Activated CD4-positive, alpha-beta T cell treated with anti-CD3 and anti-CD28 coated beads, Interleukin-2, amount 10 ng/mL, durations not matched to agents 7 days and 5 days (primary cell): ENCODE results near the gene RDX. TPM values are rescaled to one million over a fixed set of nuclear protein-coding genes. Genes with fewer than 3 reads are reported as not detected.
"Not testable (repeated sequence)": the region's sequence is repeated elsewhere in the genome, so short reads cannot be mapped to it uniquely, and the experiment has no call there.

Source experiments
- CTCF ChIA-PET: fragments of 350-600 bp; sonication (Branson Sonifier 250); formaldehyde crosslinking; loops from one replicate; lab custom pipeline; 2021; ENCODE audit warnings: antibody characterized with exemption; lab: Charles Lee
- POLR2A ChIA-PET: fragments of 350-600 bp; sonication (Branson Sonifier 250); formaldehyde crosslinking; loops from one replicate; lab custom pipeline; 2021; ENCODE audit warnings: antibody characterized with exemption; lab: Charles Lee
- DNase-seq: peaks from one replicate; pipeline ENCODE4 v3.0.0-alpha.2; 2020
- H3K27ac Mint-ChIP-seq: one replicate; pipeline ENCODE4 v1.8.0; 2021; ENCODE audit warnings: mild to moderate bottlenecking, moderate library complexity, mixed read lengths
- H3K27me3 Mint-ChIP-seq: one replicate; pipeline ENCODE4 v1.8.0; 2021; ENCODE audit warnings: mixed read lengths
- H3K36me3 Mint-ChIP-seq: one replicate; pipeline ENCODE4 v1.8.0; 2021; ENCODE audit warnings: low read depth, mixed read lengths
- H3K4me1 Mint-ChIP-seq: one replicate; pipeline ENCODE4 v1.8.0; 2021; ENCODE audit warnings: mixed read lengths
- H3K4me3 Mint-ChIP-seq: one replicate; pipeline ENCODE4 v1.8.0; 2021; ENCODE audit warnings: mild to moderate bottlenecking, moderate library complexity, mixed read lengths
- H3K9me3 Mint-ChIP-seq: one replicate; pipeline ENCODE4 v1.8.0; 2021; ENCODE audit warnings: mixed read lengths
- total RNA-seq, 2 experiments: library from RNA; stranded (reverse); gene quantifications; one replicate each; pipeline ENCODE4 v1.2.3, GENCODE V29; 2021

The RDX gene
- total RNA-seq, 2 experiments from 2014 or later = 37.6 to 47.1 TPM

DNA sequence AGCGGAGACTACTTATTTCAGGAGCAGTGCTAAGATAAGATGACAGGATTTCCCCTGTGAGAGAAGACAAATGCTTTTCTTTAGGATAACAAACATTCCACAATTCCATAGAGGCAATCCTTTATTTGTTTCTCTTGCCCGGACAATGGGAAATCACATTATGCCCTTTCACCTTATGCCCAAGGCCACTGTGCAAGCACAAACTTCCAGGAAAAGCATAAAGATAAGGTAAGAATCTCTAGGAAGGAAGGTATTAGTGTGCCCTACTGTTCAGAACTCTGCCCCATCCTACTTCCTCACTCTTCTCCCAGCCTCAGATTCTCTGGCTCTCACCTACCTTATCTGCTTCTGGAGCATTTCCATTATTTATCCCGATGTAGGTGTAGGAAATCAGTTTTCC lies 23.1 kb upstream of the RDX start:
- no peak overlapping the region for H3K4me3 Mint-ChIP-seq
- POLR2A ChIA-PET = no interaction called here

DNA sequence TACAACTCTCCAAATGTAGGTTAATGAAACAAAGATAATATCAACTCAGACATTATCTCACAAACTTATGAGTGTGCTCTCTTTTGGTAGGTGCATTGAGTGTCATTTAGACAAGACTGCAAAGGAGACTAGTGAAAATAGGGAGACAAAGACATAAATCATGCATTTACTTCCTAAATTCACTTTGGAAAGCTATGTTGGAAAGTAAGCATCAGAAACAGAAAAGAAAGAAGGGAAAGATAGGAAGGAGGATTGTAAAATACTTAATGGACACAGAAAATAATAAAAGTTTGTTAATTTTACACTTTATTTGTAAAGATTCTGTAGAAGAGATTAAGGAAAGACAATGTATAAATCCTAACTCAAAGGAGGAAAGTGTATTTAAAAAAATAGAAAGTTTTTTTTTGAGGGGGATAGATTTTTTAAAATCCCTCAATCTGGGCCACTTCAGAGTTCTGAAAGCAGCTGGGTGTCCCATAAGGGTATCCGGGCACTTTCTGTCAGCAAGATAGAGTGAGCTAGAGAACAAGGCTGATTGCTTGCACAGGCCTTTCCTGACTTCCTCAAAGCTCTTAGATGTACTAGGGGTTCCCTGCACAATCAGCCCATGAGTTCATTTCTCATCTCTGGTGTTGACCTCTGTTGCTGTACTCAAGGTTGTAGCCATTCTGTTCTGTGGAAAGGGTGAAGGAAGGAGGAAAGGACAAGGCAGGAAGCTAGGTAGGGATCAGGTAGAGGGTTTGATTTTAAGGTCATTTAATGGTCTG lies 22.4 kb upstream of the RDX start:
- Mint-ChIP-seq H3K36me3 (no peaks in the 10 kb centered on the region), H3K4me3 (no peak overlapping the region), H3K9me3 (no peaks in the 10 kb centered on the region), H3K4me1 (no peaks in the 10 kb centered on the region), H3K27ac (no peak overlapping the region), H3K27me3 (peaks cover 2% of the 10 kb centered on the region)
- POLR2A ChIA-PET = no interaction called here
- CTCF ChIA-PET = interaction anchor here (0.7 to 0.9 kb wide), 2 partner anchors 10 to 28 kb away, joined by 3 read pairs; no protein-coding TSS in a partner anchor
- no peak for DNase-seq

More for the DNA sequence above, 23.1 kb upstream of the RDX start:
- H3K27me3 Mint-ChIP-seq = peaks cover 2% of the 10 kb centered on the region
- H3K4me1 Mint-ChIP-seq = no peaks in the 10 kb centered on the region
- H3K9me3 Mint-ChIP-seq = no peaks in the 10 kb centered on the region
- CTCF ChIA-PET = no interaction called here
- peaks cover 1% of the 10 kb centered on the region for H3K36me3 Mint-ChIP-seq
- H3K27ac Mint-ChIP-seq = no peak overlapping the region
- DNase-seq = no peak

DNA sequence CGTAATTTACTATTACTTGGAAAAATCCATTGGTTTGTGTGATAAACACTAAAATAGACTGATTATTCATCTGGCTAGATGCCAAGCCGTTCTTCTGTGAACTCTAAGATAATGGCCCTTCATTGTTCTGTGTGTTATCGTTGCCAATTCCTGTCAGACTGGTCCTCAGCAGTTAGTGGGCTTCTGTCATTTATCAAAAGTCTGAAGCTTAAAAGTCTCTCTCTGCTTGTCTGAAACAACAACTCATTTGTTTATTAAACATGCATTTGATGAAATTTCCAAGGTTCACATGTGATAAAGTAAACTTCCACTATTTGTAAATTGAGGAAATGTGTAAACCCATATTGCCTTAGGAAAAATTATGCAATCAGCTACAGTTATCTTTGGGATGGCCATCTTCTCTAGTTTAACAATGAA lies 21.1 kb upstream of the RDX start:
- peaks cover 2% of the 10 kb centered on the region for H3K27me3 Mint-ChIP-seq
- no peak for DNase-seq
- no peaks in the 10 kb centered on the region for H3K36me3 Mint-ChIP-seq
- H3K27ac Mint-ChIP-seq = no peak overlapping the region
- CTCF ChIA-PET = no interaction called here
- no peak overlapping the region for H3K4me3 Mint-ChIP-seq
- H3K9me3 Mint-ChIP-seq = no peaks in the 10 kb centered on the region
- POLR2A ChIA-PET = no interaction called here
- no peaks in the 10 kb centered on the region for H3K4me1 Mint-ChIP-seq

DNA sequence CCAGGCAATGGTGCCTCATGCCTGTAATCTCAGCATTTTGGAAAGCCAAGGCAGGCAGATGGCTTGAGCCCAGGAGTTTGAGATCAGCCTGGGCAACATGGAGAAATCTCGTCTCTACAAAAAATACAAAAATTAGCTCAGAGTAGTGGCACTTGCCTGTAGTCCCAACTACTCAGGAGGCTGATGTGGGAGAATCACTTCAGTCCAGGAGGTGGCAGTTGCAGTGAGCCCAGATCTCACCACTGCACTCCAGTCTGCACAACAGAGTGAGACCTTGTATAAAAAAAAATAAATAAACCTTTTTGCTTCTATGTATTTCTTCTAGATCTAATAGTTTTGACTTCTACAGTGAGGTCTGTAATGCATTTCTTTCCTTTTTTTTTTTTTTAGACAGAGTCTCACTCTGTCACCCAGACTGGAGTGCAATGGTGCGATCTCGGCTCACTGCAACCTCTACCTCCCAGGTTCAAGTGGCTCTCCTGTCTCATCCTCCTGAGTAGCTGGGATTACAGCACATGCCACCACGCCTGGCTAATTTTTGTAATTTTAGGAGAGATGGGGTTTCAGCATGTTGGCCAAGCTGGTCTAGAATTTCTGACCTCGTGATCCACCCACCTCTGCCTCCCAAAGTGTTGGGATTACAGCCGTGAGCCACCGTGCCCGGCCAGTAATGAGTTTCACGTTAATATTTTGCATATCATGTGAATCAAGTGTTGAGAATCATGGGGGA lies 18.1 kb upstream of the RDX start:
- peaks cover 7% of the 10 kb centered on the region for H3K4me1 Mint-ChIP-seq
- H3K36me3 Mint-ChIP-seq = no peaks in the 10 kb centered on the region
- ChIA-PET CTCF (no interaction called here), POLR2A (interaction anchor here (0.5 kb wide), 1 partner anchor 1199 kb away, joined by 4 read pairs; no protein-coding TSS in a partner anchor)
- H3K4me3 Mint-ChIP-seq = no peak overlapping the region
- H3K27me3 Mint-ChIP-seq = peaks cover 2% of the 10 kb centered on the region
- no peak for DNase-seq
- no peaks in the 10 kb centered on the region for H3K9me3 Mint-ChIP-seq
- no peak overlapping the region for H3K27ac Mint-ChIP-seq

DNA sequence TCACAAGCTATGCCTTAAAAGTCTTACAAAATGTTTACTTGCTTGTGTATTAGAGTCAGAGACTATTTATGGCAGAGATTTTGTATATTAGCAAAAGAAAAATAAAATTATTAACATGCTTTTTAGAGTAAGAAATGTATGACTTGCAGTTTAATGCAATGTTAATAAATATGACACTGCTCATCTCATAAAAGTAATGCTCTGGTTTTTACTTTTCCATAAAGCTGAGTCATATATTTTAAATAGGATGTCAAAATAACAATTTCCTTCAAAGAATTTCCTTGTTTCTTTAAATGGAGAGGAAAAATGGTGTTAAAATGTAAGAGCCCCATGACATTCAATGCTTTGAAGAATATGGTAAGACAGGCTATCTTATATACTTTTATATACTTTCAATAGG lies 16.3 kb upstream of the RDX start:
- no peaks in the 10 kb centered on the region for H3K9me3 Mint-ChIP-seq
- H3K4me3 Mint-ChIP-seq = no peak overlapping the region
- H3K36me3 Mint-ChIP-seq = no peaks in the 10 kb centered on the region
- ChIA-PET POLR2A (no interaction called here), CTCF (no interaction called here)
- DNase-seq = no peak
- no peak overlapping the region for H3K27ac Mint-ChIP-seq
- peaks cover 7% of the 10 kb centered on the region for H3K4me1 Mint-ChIP-seq
- no peaks in the 10 kb centered on the region for H3K27me3 Mint-ChIP-seq

DNA sequence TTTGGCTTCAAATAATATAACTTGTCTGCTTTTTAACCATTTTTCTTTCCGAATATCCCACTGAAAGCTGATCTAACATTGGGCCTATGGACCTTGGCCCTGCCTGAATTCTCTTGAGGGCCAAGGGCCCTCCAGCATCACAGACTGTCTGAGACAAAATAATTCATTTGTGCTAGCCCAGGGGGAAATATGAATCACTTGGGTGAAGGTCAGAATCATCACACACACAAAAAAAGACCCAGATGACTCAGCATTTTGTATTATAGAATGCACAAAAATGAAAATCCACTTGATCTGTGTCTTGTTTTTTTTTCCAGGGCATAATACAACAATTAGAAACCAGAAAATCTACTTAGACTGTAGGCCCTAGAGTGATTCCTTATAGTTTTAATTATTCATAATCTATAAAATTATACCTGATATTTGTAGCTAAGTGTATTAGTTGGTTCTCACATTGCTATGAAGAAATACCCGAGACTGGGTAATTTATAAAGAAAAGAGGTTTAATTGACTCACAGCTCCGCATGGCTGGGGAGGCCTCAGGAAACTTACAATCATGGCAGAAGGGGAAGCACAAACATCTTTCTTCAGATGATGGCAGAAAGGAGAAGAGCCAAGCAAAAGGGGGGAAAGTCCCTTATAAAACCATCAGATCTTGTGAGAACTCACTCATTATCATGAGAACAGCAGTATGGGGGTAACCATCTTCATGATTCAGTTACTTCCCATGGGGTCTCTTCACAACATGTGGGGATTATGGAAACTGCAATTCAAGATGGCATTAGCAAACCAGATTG lies 15.6 kb upstream of the RDX start:
- Mint-ChIP-seq H3K4me3 (no peak overlapping the region), H3K36me3 (no peaks in the 10 kb centered on the region), H3K27ac (no peak overlapping the region), H3K9me3 (no peaks in the 10 kb centered on the region), H3K27me3 (no peaks in the 10 kb centered on the region), H3K4me1 (peaks cover 7% of the 10 kb centered on the region)
- POLR2A ChIA-PET = no interaction called here
- DNase-seq = no peak
- CTCF ChIA-PET = no interaction called here

DNA sequence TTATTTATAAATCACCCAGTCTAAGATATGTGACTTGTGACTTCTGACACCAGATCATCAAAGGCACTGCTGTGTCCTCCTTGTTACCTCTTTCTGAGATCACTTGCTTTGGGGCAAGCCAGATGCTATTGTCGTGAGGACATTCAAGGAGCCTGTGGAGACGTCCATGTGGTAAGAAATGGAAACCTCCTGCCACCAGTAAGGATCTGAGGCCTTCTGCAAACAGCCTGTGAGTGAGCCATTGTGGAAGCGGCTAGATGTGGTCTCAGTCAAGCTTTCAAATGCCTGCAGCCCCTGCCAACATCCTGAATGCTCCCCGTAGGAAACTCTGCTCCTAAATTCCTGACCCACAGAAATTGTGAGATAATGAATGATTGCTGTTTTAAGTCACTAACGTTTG lies 11.7 kb upstream of the RDX start:
- H3K27ac Mint-ChIP-seq = no peak overlapping the region
- ChIA-PET CTCF (interaction anchor here (1.2 to 1.4 kb wide), 2 partner anchors 11 to 21 kb away, joined by 3 read pairs; partner anchors contain the start of gene RDX), POLR2A (no interaction called here)
- no peak for DNase-seq
- H3K4me1 Mint-ChIP-seq = peaks cover 7% of the 10 kb centered on the region
- no peaks in the 10 kb centered on the region for H3K27me3 Mint-ChIP-seq
- no peaks in the 10 kb centered on the region for H3K9me3 Mint-ChIP-seq
- H3K36me3 Mint-ChIP-seq = no peaks in the 10 kb centered on the region
- no peak overlapping the region for H3K4me3 Mint-ChIP-seq

DNA sequence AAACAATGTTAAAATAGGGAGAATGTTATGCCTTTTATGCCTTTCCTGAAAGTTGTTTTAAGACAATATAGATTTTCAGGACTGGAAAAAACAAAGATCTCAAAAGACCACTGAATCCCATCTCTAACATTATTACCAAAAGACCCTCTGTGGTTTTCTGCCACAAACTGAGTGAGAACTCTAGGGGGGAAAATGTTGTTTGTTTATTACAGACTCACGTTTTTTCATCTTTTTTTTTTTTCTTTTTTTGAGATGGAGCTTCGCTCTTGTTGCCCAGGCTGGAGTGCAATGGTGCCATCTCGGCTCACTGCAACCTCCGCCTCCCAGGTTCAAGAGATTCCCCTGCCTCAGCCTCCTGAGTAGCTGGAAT lies 9.6 kb upstream of the RDX start:
- CTCF ChIA-PET = interaction anchor here (1.1 to 1.5 kb wide), 3 partner anchors 9 to 69 kb away, joined by 4 to 5 read pairs (median 4); no protein-coding TSS in a partner anchor
- not testable (repeated sequence) for H3K27me3 Mint-ChIP-seq, H3K9me3 Mint-ChIP-seq, H3K27ac Mint-ChIP-seq, H3K4me1 Mint-ChIP-seq, H3K4me3 Mint-ChIP-seq, DNase-seq, H3K36me3 Mint-ChIP-seq
- POLR2A ChIA-PET = interaction anchor here (0.7 kb wide), 1 partner anchor 46 kb away, joined by 5 read pairs; no protein-coding TSS in a partner anchor

DNA sequence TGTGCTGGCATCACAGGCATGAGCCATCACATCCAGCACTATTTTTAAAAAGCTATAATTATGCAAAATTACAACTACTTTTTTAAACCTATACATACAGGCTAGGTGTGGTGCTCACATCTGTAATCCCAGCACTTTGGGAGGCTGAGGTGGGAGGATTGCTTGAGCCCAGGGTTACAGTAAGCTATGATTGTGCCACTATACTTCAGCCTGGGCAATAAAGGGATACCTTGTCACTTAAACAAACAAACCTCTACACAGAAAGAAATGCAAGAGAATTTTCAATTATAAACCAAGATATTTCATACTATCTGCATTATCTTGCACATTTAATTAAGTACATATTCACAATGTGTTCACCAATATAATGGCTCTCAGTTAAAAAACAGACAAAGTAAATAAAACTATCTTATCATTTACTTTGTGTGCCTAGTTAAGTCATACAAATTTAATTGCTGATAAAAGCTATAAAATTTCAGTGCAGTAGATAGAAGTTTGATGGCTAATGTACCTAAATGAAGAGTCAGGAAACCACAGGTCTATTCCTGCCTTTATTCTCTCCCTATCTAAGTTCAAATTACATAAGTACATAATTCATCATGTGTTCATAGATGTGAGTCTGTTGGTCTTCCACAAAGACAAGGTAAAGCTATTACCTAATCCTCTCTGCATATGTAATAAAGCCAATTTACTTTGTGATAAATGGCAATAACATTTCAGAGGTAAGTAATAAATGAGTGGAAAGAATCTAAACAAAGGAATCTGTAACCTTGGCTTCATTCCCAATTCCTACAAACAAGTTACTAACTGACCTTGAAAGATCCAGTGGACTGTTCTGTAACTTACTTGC lies 9.0 kb upstream of the RDX start:
- ChIA-PET CTCF (no interaction called here), POLR2A (no interaction called here)
- Mint-ChIP-seq H3K9me3 (peaks cover 2% of the 10 kb centered on the region), H3K36me3 (no peaks in the 10 kb centered on the region), H3K27ac (no peak overlapping the region), H3K4me1 (no peaks in the 10 kb centered on the region), H3K4me3 (no peak overlapping the region), H3K27me3 (no peaks in the 10 kb centered on the region)
- no peak for DNase-seq

DNA sequence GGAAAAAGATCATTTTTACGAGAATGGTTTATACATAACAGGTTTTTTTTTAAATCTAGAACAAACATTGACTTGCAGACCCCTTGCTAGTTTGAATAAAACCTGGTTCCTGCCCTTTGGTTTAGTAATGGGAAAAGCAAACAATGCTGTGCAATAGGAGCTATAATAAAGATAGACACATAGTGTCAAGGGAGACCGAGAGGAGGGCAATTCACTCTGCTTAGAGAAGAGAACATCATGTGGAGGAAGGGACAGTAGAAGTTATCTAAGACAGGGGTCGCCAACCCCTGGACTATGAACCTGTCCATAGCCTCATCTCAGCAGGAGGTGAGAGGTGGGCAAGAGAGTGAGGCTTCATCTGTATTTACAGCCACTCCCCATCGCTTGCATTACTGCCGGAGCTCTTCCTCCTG lies 7.0 kb upstream of the RDX start:
- H3K36me3 Mint-ChIP-seq = no peaks in the 10 kb centered on the region
- no peak overlapping the region for H3K27ac Mint-ChIP-seq
- no peak overlapping the region for H3K4me3 Mint-ChIP-seq
- CTCF ChIA-PET = interaction anchor here (0.7 kb wide), 1 partner anchor 1092 kb away, joined by 3 read pairs; no protein-coding TSS in a partner anchor
- DNase-seq = no peak
- H3K4me1 Mint-ChIP-seq = peaks cover 5% of the 10 kb centered on the region
- POLR2A ChIA-PET = no interaction called here
- peaks cover 6% of the 10 kb centered on the region for H3K9me3 Mint-ChIP-seq
- no peaks in the 10 kb centered on the region for H3K27me3 Mint-ChIP-seq

DNA sequence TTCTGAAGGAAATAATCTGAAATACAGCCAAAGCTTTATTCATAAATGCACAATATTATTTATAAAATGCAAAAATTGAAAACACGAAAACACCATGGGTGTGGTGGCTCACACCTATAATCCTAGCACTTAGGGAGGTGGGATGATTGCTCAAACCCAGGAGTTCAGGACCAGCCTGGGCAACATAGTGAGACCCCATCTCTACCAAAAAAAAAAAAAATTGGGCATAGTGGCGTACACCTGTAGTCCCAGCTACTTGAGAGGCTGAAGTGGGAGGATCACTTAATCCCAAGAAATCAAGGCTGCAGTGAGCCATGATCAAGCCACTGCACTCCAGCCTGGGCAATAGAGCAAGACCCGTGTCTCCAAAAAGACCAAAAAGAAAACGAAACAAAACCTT lies 5.2 kb upstream of the RDX start:
- Mint-ChIP-seq H3K4me1 (peaks cover 20% of the 10 kb centered on the region), H3K9me3 (peaks cover 6% of the 10 kb centered on the region), H3K4me3 (no peak overlapping the region), H3K36me3 (no peaks in the 10 kb centered on the region), H3K27me3 (no peaks in the 10 kb centered on the region), H3K27ac (no peak overlapping the region)
- ChIA-PET CTCF (no interaction called here), POLR2A (no interaction called here)
- DNase-seq = no peak

DNA sequence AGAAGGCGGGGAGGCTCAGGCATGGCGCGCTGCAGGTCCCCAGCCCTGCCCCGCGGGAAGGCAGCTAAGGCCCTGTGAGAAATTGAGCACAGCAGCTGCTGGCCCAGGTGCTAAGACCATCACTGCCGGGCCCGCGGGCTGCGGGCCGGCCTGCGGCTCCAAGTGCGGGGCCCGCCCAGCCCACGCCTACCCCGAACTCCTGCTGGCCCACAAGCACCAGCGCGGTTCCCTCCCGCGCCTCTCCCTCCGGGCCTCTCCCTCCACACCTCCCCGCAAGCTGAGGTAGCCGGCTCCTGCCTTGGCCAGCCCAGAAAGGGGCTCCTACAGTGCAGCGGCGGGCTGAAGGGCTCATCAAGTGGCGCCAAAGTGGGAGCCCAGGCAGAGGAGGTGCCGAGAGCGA lies 4.6 kb upstream of the RDX start:
- ChIA-PET POLR2A (no interaction called here), CTCF (no interaction called here)
- H3K4me3 Mint-ChIP-seq = no peak overlapping the region
- no peak overlapping the region for H3K27ac Mint-ChIP-seq
- peaks cover 6% of the 10 kb centered on the region for H3K9me3 Mint-ChIP-seq
- H3K36me3 Mint-ChIP-seq = no peaks in the 10 kb centered on the region
- no peaks in the 10 kb centered on the region for H3K27me3 Mint-ChIP-seq
- DNase-seq = no peak
- peaks cover 20% of the 10 kb centered on the region for H3K4me1 Mint-ChIP-seq
